NB4 (cell line): ENCODE data around the gene CLSTN3.

Experiments used
- DNase-seq: peaks from one replicate; pipeline ENCODE4 v3.0.0; 2010; ENCODE audit warnings: low read depth
- H3K4me3 ChIP-seq: one replicate; pipeline ENCODE4 v1.5.1; 2011; ENCODE audit warnings: mild to moderate bottlenecking, low read depth, low read length, moderate library complexity
- MYC ChIP-seq: IDR thresholded peaks from 2 replicates; pipeline ENCODE4 v1.6.1; 2011; ENCODE audit warnings: low read depth, low read length
- POLR2A ChIP-seq: IDR thresholded peaks from 2 replicates; pipeline ENCODE4 v1.6.1; 2011; ENCODE audit warnings: mild to moderate bottlenecking; ENCODE audit not compliant: insufficient read length; ENCODE audit errors: extremely low read depth
- TF ChIP-seq, protein P1 (sequence below): IDR thresholded peaks from one replicate; pipeline ENCODE4 v1.5.1; 2012; ENCODE audit warnings: low read depth, low read length
- TF ChIP-seq, protein P2 (sequence below): IDR thresholded peaks from 2 replicates; pipeline ENCODE4 v1.6.1; 2011; ENCODE audit warnings: low read depth, low read length

The CLSTN3 gene

DNA sequence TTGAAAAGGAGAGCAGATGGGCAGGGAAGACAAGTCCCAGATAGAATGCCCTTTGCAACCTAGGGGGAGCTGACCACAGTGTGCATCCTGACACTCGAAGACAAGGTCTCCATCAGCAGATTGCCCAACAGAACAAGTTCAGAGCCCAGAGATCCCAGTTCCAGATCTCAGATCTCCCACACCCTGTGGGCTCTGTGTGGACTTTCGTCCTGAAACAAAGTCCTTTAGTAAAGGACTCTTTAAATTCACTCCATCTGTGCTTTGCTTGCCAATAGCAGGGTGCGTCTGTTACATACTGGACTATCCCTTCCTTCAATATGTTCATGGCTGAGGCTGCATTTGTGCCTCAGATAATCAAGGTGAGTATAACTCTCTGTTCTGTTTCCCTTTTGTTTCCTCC, 12.5 kb upstream of the CLSTN3 start:
- no peak for DNase-seq
- H3K4me3 ChIP-seq = no peak overlapping the region
- TF ChIP-seq, protein P1, sequence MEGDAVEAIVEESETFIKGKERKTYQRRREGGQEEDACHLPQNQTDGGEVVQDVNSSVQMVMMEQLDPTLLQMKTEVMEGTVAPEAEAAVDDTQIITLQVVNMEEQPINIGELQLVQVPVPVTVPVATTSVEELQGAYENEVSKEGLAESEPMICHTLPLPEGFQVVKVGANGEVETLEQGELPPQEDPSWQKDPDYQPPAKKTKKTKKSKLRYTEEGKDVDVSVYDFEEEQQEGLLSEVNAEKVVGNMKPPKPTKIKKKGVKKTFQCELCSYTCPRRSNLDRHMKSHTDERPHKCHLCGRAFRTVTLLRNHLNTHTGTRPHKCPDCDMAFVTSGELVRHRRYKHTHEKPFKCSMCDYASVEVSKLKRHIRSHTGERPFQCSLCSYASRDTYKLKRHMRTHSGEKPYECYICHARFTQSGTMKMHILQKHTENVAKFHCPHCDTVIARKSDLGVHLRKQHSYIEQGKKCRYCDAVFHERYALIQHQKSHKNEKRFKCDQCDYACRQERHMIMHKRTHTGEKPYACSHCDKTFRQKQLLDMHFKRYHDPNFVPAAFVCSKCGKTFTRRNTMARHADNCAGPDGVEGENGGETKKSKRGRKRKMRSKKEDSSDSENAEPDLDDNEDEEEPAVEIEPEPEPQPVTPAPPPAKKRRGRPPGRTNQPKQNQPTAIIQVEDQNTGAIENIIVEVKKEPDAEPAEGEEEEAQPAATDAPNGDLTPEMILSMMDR = no peak
- TF ChIP-seq, protein P2, sequence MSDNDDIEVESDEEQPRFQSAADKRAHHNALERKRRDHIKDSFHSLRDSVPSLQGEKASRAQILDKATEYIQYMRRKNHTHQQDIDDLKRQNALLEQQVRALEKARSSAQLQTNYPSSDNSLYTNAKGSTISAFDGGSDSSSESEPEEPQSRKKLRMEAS = no peak
- TF ChIP-seq MYC = no peak
- no peak for TF ChIP-seq POLR2A

DNA sequence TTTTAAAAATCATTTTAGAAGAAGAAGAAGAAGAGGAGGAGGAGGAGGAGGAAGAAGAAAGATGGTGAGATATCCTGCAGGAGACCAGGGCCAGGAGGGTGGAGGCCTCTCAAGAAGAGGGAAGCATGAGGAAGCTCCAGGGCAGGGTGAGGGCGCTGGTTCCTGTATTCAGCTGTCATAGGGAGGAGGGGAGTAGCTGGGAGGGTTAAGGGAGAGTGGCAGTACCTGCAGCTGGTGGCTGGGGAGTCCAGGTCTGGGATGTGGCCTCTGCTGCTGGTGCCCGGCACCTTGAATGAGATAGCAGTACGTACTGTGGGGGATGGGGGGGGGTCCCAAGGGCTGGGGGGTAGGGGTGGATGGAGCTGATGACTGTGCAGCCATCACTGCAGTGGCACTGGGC, 11.3 kb upstream of the CLSTN3 start:
- TF ChIP-seq MYC = no peak
- no peak for TF ChIP-seq POLR2A
- TF ChIP-seq, protein P1 = no peak
- TF ChIP-seq, protein P2 = no peak
- H3K4me3 ChIP-seq = no peak overlapping the region
- no peak for DNase-seq

DNA sequence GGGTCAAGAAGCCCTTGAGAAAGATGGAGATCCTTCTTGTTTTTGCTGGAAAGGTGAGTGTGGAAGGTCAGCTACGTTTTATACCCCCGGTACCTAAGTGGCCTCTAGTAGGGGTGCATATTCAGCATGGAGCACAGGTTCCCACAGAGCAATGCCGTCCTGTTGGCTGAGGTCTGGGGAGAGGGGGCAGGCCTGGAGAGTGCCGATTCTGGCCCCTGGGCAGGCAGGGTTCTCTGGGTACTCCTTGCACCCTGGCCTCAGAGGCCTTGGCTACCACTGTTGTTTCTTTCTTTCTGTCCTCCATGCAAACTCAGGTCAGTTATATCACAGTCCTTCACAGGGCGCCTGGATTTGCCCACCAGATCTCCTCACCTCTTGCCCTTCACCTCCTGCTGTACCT, 10.0 kb upstream of the CLSTN3 start:
- no peak overlapping the region for H3K4me3 ChIP-seq
- no peak for DNase-seq
- TF ChIP-seq POLR2A (no peak), MYC (no peak)
- TF ChIP-seq, protein P2 = no peak
- TF ChIP-seq, protein P1 = no peak

DNA sequence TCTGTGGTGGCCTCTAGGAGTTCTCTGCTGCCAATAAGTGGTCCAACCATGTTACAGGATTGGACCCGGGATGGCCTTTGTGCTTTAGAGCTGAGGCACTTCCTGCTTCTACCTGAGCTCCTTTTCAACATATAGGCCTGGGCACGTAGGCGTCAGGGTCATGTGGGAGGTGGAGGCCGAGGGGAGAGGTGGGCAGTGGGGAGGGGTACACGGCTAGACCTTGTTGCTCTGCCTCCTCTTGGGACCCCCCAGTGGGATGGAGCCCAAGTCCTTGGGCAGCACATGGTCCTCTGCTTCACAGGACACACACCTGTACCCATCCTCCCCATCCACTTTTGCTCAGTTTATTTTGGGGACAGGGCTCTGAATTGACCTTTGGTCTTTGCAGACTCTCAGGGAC, 8.8 kb upstream of the CLSTN3 start:
- no peak overlapping the region for H3K4me3 ChIP-seq
- TF ChIP-seq POLR2A = no peak
- TF ChIP-seq, protein P2 = no peak
- TF ChIP-seq, protein P1 = no peak
- no peak for TF ChIP-seq MYC
- no peak for DNase-seq

DNA sequence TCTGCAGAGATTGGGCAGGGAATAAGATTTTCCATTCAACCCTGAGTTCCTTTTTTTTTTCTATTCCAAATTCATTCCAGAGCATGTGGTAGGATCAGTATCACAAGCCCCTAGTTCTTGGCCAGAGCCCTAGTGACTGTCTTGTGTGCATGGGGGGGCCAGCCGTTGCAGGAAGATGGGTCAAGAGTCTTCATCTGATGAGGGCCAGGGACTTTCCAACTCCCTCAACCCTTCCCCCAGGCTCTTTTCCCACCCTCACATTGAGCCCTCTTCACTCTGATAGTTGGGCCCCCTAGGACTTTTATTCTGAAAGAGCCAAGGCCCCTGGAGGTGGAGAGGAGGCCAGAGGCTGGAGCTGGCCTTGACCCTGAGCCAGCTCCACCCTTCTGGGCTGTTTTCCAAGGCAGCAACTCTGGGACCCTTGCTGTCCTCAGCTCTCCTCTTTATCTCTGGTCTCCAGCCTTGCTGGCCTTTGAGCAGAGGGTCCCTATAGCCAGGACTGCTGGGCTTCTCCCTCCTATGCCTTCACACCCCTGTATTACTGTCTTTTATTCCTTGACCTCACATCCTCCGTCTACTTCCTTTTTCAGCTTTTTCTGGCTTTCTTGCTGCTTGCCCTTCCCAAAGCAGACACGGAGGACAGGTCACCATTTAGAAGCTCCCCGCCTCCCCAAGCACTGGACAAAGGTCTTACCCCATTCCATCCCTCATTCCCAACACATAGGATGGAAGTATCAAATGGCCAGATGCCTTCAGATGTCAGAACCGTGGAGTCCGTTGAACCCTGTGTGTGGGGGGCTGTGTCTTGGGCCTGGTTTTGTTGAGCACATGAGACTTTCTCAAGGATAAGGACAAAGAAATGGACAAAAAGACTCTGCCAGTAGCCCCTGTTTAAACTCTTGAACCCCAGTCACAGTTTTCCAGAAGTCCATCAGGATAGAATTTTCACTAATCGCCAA, 7.1 kb upstream of the CLSTN3 start:
- no peak for DNase-seq
- TF ChIP-seq MYC (no peak), POLR2A (no peak)
- TF ChIP-seq, protein P2 = no peak
- TF ChIP-seq, protein P1 = no peak
- no peak overlapping the region for H3K4me3 ChIP-seq
